ENCODE results near the gene USP34.

DNA sequence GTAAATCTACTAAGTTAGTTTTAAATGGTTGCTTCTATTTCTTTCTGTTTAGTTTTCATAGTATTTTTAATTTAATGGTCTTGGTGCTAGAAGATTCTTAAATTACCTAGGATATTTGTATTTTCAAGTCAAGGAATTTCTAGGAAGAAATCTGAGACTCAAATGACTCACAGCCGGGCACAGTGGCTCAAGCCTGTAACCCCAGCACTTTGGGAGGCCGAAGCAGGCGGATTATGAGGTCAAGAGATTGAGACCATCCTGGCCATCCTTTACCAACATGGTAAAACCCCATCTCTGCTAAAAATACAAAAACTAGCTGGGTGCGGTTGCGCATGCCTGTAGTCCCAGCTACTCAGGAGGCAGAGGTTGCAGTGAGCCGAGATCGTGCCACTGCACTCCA, 213.4 kb downstream of the USP34 start:
- TF ChIP-seq TAF1 (IDR thresholded peaks at IDR 0.05; ENCODE audit: low read depth) (no peak), TEAD4 (IDR thresholded peaks at IDR 0.05) (no peak), EP300 (IDR thresholded peaks at IDR 0.05; ENCODE audit: borderline replicate concordance) (no peak), RAD21 (IDR thresholded peaks at IDR 0.05; ENCODE audit: low read depth) (no peak), EGR1 (IDR thresholded peaks at IDR 0.05) (no peak), ZBTB7A (IDR thresholded peaks at IDR 0.05; ENCODE audit: low read depth) (no peak), CREB1 (IDR thresholded peaks at IDR 0.05; ENCODE audit: low read depth) (no peak), NFIC (IDR thresholded peaks at IDR 0.05) (no peak), FOXM1 (IDR thresholded peaks at IDR 0.05; ENCODE audit: borderline replicate concordance, low read depth) (no peak), YY1 (IDR thresholded peaks at IDR 0.05; ENCODE audit: low read depth) (no peak), CEBPB (IDR thresholded peaks at IDR 0.05) (no peak)
- TF ChIP-seq, protein P1, sequence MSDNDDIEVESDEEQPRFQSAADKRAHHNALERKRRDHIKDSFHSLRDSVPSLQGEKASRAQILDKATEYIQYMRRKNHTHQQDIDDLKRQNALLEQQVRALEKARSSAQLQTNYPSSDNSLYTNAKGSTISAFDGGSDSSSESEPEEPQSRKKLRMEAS (IDR thresholded peaks at IDR 0.05), result no peak
- TF ChIP-seq, protein P2, sequence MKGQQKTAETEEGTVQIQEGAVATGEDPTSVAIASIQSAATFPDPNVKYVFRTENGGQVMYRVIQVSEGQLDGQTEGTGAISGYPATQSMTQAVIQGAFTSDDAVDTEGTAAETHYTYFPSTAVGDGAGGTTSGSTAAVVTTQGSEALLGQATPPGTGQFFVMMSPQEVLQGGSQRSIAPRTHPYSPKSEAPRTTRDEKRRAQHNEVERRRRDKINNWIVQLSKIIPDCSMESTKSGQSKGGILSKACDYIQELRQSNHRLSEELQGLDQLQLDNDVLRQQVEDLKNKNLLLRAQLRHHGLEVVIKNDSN (IDR thresholded peaks at IDR 0.05), result no peak
- TF ChIP-seq, protein P3, sequence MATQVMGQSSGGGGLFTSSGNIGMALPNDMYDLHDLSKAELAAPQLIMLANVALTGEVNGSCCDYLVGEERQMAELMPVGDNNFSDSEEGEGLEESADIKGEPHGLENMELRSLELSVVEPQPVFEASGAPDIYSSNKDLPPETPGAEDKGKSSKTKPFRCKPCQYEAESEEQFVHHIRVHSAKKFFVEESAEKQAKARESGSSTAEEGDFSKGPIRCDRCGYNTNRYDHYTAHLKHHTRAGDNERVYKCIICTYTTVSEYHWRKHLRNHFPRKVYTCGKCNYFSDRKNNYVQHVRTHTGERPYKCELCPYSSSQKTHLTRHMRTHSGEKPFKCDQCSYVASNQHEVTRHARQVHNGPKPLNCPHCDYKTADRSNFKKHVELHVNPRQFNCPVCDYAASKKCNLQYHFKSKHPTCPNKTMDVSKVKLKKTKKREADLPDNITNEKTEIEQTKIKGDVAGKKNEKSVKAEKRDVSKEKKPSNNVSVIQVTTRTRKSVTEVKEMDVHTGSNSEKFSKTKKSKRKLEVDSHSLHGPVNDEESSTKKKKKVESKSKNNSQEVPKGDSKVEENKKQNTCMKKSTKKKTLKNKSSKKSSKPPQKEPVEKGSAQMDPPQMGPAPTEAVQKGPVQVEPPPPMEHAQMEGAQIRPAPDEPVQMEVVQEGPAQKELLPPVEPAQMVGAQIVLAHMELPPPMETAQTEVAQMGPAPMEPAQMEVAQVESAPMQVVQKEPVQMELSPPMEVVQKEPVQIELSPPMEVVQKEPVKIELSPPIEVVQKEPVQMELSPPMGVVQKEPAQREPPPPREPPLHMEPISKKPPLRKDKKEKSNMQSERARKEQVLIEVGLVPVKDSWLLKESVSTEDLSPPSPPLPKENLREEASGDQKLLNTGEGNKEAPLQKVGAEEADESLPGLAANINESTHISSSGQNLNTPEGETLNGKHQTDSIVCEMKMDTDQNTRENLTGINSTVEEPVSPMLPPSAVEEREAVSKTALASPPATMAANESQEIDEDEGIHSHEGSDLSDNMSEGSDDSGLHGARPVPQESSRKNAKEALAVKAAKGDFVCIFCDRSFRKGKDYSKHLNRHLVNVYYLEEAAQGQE (IDR thresholded peaks at IDR 0.05; ENCODE audit: low read depth), result no peak

All from Ishikawa (cell line).